ENCODE results near the gene TNIK.
"Not testable (repeated sequence)": the region's sequence is repeated elsewhere in the genome, so short reads cannot be mapped to it uniquely, and the experiment has no call there.

The TNIK gene

GRCh38 chr3:171445620-171446204, 14.5 kb downstream of the TNIK start:
- no peak for DNase-seq (ENCODE audit: low read depth)

DNA sequence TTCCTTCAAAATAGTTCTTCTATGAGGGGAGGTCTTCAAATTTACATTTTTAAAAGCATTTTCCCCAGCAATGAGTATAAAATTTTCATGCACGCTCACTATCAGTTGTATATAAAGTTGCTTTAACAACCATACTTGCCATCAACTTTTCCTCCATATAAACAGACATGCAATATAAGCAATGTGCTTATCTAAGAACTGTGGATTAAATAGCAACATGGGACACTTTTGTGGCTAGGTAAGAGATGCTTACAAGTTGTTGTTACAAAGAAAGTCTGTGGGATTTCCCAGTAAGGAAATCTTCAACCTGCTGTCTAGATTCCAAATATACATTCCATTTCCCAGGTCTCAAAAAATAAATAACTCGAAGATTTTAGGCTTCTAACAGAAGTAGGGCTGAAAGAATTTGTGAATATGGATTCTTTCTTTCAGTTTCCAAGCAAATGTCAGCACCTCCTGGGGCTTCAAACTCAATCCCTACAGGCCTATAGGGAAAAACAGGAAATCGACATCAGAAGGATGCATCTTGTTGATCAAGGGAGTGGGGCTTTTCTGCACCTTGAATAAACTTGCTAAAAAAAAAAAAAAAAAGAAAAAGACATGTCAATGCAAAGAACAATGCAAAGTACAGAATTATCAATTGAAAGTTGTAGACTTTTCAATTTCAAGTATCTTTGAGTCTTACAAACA, 16.1 kb downstream of the TNIK start:
- no peak for DNase-seq (ENCODE audit: low read depth)

DNA sequence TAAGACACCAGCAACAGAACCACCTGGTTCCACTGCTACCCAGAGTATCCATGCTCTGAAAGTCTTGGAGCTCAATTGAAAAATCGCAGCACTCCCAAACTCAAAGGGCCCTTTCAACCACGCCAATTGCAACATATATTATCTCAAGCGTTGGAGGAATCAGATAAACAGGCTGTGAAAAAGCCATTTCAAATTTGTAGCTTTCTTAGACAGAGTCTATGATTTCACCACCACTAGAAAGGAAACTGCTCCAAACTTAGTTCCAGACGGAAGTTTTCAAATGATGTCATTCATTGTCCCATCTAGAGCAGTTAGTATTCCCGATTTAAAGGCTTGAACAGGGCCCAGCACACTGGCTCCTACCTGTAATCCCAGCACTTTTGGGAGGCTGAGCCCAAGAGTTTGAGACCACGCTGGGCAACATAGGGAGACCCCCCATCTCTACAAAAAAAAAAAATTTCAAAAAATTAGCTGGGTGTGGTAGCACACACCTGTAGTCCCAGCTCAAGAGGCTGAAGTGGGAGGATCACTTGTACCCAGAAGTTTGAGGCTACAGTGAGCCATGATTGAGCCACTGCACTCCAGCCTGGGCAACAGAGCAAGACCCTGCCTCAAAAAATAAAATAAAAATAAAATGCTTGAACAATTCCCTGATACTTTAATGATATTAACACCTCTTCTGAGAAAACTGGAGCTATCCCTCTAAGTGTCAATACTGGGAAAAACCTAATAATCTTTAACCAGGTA, 16.8 kb downstream of the TNIK start:
- DNase-seq (ENCODE audit: low read depth): no peak

DNA sequence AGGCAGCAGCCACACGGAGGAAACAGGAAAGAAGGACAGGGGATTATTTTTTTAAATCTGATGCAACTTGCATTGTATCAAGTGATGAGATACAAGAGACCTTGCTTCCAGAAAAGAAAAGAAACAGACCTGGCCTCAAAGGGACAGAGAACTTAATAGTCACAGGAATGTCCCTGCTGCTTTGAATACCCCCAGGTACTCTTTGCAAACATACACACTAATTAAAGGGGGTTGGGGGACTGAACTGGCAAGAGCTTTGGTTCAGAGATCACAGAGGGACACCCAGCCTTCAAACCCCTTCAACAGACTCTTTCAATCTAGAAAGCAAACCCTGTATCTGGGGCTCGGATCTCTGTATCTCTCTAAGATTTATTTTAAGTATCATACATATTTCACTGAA, 18.0 kb downstream of the TNIK start:
- DNase-seq (ENCODE audit: low read depth): no peak

DNA sequence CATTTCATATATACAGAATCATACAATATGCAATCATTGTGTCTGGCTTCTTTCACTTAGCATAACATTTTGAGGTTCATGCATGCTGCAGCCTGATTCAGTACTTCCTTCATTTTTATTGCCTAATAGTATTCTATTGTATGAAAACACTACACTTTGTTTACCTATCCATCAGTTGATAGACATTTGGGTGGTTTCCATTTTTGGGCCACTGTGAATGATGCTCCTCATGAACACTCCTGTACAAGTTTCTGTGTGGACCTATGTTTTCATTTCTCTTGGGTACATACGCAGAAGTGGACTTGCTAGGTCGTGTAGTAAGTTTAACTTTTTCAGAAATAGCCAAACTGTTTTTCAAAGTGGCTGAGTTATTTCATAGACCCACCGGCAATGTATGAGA, 18.8 kb downstream of the TNIK start:
- no peak for DNase-seq (ENCODE audit: low read depth)

DNA sequence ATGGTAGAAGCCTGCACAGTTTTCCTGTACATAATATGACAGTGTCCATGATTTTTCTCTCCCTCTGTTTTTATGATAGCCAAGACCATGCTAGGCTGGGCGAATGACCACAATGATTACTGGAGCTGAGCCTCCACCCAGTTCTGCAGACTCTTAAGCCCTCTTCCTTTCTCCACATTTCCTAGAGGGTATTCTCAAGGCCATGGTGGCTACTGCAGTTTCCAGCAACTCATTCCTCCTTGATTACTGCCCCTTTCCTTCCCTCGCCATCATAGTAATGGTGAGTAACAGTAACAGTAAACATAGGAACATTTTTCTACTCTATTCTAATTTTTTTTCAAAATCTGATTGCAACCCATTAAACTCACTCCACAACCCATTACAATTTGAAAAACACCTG, 20.2 kb downstream of the TNIK start:
- no peak for DNase-seq (ENCODE audit: low read depth)

DNA sequence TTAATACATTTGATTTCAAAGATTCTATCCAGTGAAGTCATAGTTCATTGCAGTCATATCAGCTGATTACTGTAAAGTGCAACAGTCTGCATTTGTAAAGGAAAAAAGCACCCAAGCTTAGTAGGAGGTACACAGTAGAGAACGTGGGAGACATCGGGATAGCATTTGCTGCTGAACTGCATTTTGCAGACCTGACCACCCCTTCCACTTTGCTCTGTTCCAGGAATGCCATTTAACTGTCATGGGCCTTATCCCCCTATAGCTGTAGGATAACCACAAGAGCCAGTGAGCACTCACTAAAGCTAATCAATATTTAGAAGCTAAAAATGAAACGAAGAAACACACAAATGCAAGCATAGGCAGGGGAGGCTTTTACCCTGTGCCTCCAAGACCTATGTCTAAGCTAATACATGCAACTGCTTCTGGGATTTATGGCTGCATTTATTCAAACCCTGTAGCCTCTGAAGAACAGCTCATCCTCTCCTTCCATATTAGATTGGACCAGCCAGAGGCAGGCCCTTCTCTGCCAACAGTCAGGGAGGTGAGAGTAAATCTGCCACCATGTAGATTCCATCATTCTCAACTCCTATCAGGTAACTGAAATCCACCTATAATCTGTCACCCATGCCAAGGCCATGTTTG, 23.0 kb downstream of the TNIK start:
- no peak for DNase-seq (ENCODE audit: low read depth)

DNA sequence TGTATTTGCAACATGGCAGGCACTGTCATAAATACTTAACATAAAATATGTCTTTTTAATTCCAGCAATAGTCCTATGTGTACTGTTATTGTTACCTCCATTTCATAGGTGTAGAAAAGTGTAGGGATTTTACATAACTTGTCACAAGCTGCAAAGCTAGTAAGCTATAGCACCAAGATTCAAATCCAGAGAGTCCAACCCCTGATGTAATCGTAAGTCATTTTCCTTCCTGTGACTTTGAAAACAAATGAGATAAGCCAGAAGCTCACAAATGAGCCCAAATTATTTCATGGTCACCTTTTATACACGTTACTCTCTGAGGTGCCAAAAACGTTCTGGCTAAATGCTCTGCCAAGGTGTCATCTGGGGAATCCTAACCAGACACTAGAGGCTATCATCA, 23.8 kb downstream of the TNIK start:
- DNase-seq (ENCODE audit: low read depth): no peak

DNA sequence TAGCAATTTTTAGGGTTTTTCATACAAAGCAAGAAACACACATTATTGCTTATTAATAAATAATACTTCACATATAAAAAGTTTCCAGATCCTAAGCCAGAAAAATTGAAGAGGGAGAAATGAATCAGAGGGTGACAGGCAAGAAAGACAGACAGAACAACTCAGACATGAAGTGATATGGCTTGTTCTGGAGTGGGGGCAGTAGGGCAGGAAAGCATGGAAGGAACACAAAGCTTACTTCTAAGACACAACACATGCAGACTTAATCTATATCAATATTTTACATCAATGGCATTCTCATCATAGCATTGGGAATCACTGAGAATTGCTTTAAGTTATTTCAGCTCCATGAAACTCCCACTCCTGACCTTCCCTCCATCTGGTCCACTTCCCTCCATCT, 24.4 kb downstream of the TNIK start:
- no peak for DNase-seq (ENCODE audit: low read depth)

DNA sequence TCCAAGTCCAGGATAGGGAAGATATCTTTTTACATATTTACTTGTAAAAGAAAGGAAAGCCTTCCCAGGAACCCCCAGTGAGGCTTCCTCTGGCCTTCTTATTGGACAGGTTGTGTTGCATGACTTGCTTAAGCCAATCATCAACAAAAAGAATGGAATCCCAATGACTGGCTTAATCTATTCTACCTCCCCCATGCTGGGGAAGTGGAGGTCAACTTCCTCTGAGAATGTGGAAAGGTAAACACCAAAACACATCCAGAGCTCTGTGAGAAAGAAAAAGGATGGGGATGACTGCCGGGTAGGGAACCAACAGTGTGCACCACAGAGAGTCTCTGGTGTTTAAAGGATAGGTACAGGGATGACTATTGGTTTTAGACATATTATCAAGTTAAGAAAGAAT, 25.1 kb downstream of the TNIK start:
- DNase-seq (ENCODE audit: low read depth): no peak

DNA sequence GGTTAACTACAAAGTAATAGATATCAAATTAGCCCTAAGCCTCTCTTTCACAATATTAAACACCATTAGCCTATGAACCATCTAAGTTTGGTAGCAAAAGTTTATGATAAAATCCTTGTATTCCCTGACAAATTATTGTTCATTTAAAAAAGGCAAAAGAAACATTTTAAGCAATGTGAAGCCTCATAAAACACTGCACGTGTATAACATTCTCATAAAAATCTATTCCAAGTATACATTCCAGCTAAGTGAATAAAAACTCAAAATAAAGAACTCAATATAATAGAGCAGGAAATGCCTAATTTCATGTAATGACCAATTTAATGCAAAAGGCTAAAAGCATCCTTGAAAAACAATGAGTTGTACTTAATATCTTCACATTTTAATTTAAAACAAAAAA, 27.7 kb downstream of the TNIK start:
- no peak for DNase-seq (ENCODE audit: low read depth)

GRCh38 chr3:171431550-171431949, 28.7 kb downstream of the TNIK start:
- no peak for DNase-seq (ENCODE audit: low read depth)

DNA sequence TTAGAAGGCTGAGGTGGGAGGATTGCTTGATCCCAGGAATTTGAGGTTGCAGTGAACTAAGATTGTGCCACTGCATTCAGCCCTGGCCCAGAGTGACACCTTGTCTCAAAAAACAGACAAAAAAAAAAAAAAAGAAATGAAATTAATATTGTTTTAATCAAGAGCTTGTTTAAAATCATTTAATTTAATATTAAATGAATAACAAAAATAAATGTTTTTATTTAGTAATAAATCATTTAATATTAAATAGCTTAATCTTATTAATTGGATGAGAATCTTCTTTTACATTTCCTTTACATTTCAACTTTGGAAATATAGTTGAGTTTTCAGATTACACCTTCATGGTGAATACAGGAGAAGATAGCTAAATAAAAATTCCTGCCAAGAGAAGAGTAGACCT, 29.7 kb downstream of the TNIK start:
- DNase-seq (ENCODE audit: low read depth): no peak

- no peak for DNase-seq (ENCODE audit: low read depth)
Measured at GRCh38 chr3:171429635-171430034, 30.6 kb downstream of the TNIK start.

DNA sequence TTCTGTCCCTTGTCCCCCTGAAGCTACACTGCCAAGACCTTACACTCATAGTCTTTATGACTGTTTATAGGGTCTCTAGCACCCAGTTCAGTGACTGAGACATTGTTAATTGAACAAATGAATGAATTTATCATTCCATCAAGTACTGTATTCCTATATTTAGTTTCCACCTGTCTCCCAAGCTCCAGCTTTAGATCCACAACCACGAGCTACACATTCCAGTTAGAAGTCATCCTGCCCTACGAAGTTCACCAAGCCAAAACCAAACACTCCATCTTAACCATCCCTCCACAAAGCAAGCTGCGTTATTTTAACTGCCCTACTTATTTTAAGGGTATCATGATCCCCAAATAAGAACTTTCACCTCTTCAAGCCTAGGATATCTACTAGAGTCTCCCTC, 31.3 kb downstream of the TNIK start:
- DNase-seq (ENCODE audit: low read depth): no peak

GRCh38 chr3:171428321-171428787, 31.9 kb downstream of the TNIK start:
- no peak for DNase-seq (ENCODE audit: low read depth)

- DNase-seq (ENCODE audit: low read depth): no peak
Measured at GRCh38 chr3:171427771-171428320, 32.4 kb downstream of the TNIK start.

DNA sequence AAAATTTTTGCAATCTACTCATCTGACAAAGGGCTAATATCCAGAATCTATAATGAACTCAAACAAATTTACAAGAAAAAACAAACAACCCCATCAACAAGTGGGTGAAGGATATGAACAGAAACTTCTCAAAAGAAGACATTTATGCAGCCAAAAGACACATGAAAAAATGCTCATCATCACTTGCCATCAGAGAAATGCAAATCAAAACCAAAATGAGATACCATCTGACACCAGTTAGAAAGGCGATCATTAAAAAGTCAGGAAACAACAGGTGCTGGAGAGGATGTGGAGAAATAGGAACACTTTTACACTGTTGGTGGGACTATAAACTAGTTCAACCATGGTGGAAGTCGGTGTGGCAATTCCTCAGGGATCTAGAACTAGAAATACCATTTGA, 36.1 kb downstream of the TNIK start:
- DNase-seq (ENCODE audit: low read depth): not testable (repeated sequence)

GRCh38 chr3:171422855-171423254, 37.4 kb downstream of the TNIK start:
- DNase-seq (ENCODE audit: low read depth): not testable (repeated sequence)

DNA sequence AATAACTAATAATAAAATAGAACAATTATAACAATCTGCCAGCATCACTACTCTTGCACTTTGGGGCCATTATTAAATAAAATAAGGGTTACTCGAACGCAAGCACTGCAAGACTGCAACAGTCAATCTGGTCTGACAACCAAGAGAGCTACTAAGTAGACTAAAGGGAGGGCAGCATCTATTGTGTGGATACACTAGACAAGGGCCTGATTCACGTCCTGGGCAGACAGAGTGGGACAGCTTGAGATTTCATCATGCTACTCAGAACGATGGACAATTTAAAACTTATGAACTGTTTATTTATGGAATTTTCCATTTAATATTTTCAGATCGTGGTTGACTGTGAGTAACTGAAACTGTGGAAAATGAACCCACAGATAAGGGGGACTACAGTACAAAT, 39.5 kb downstream of the TNIK start:
- DNase-seq (ENCODE audit: low read depth): no peak

DNA sequence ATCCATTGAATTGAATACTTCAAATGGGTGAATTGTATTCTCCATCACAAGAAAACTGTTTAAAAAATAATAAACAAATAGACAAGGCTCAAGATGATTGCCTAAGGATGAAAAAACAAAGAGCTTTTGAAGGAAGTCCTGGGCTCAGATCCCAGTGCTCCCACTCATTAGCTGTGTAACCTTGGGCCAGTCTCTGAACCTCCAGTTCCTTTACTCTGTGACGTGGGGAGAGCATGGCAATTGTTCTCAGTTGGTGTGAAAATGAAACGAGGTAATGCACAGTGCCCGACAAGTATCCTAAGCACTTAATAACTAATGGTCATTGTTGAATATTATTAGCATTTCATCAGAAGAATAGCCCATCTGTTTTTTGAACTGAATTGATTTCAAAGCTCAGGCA, 40.7 kb downstream of the TNIK start:
- no peak for DNase-seq (ENCODE audit: low read depth)

DNA sequence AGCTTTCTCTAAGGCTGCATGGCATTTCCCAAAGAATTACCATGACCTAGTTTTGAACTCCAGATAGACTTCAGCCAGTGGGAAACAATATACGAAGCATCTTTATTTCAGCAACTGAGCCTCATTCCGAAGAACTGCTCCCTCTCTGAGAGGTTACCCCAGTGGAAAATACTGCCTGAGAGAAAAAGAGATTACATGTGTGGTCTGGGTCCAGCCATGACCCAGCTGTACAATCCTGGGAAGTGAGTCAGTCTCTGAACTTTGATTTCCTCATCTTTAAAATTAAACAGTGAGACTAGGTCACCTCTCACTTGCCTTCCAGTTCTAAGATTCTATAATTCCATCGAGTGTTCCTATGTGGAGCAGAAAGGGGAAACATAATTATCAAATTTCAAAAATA, 42.4 kb downstream of the TNIK start:
- DNase-seq (ENCODE audit: low read depth): peak; percentile 59

DNA sequence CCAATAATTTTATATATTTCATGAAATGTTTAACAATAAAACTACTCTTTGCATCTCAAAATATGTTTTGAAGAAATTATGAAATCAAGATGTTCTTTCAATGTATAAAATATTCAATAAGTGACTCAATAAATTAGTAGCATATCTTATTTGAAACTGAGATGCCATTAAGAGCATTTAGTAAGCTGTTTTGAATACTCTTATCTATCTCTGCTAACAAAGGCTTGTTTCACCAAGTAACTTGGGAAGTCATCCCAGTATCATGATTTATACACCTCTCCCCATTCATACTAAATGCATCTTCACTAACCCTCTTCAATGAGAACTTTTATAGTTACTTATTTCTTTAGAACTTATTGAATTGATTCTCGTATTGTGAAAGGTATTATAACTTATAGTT, 43.1 kb downstream of the TNIK start:
- no peak for DNase-seq (ENCODE audit: low read depth)

Measured in stromal cell of bone marrow (primary cell).